ENCODE measurements around the gene PTPRE.

- TF ChIP-seq POLR2AphosphoS5 (IDR thresholded peaks at IDR 0.05; ENCODE audit: low read depth, low read length) (no peak), FOXP2 (optimal IDR thresholded peaks at IDR 0.05; ENCODE audit: borderline replicate concordance, extremely low read depth, extremely low read length, insufficient read depth) (no peak), TAF1 (IDR thresholded peaks at IDR 0.05; ENCODE audit: borderline replicate concordance, insufficient read depth, low read length) (no peak), SIN3A (IDR thresholded peaks at IDR 0.05; ENCODE audit: borderline replicate concordance, insufficient read depth, low read length) (no peak)
Observed at GRCh38 chr10:127934383-127934782, 27.5 kb downstream of the PTPRE start.

Measured in PFSK-1 (cell line).